Iris pigment epithelial cell (primary cell): ENCODE results near the gene IGF2.
A peak's percentile ranks its signal among the peaks of the same experiment; 100 is the strongest.

Source experiments
- DNase-seq: peaks from one replicate; pipeline ENCODE4 v3.0.0-alpha.2; 2011; ENCODE audit warnings: low read depth

Gene IGF2

DNA sequence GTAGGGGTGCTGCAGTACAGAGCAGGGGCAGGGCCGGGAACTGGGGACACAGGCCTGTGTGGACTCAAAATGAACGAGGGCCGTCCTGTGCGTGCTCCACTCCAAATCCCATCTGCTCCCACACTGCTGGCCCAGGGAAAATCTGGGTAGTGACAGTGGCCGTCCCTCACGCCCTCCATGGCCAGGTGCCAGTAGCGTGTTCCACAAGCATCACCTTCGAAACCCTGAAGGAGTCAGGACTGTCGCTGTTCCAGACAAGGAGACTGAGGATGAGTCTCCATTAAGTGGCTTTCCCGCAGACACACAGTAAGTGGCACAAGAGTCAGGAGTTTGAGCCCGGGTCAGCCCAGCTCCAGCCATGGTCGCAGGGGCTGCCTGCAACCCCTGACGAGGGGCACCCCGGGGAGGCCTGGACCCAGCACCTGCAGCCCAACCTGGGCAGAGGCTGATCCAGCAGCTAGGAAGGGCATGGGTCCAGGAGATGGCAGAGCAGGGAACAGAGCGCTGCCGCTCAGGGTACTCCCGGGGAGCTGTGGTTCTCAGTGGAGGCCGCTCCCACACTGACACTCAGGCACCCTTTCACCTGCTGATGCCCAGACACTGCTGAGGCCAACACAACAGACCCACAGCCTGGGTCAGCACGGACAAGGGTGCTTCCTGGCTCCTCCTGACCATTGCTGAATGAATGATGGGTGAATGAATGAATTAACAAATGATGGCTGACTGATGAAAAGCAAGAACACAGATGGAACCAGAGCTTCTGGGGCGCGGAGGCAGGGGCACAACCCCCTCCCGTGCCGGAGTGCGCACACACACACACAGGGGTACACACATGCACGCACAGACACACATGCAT lies 35.3 kb downstream of the IGF2 start:
- no peak for DNase-seq

DNA sequence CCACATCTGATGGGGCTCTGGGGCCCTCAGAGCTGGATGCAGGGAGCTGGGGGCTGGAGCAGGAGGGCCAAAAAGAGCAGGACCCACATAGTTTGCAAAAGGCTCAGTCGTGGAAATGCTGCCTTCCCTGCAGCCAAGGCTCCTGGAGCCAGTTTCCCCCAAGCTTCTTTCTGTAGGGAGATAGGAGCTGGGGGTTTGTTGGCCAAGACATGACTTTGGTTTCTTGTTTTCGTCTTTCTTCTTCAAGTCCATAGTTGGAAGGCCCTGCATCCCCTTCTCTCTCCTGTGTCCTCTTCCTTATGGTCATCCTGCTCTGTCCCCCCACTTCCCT lies 36.3 kb downstream of the IGF2 start:
- no peak for DNase-seq

DNA sequence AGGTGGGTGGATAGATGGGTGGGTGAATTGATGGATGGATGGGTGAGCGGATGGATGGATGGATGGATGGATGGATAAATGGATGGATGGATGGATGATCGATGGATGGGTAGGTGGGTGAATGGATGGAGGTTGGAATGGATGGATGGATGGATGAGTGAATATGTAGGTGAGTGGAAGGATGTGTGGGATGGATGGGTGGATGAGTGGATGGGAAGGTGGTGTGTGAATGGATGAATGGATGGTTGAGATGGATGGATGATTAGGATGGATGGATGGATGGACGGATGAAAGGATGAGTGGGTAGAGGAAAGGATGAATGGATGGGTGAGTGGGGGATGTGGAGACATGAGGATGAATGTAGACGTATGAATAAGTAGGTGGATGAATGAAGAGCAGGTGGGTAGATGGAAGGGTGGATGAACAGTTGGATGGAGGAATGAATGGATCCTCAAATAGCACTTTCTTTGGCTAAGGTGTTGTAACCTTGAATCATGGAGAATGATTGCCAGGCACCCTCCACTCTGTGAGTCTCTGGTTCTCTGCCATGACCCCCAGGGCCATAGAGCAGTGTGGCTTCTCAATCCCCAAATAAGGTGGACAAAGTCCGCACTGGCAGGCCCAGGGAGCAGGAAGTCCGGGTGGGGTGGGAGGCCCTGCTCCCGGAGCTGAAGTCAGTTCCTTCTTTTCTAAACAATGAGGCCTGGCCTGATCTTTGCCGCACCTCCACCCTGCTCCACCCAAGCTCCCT lies 36.9 kb downstream of the IGF2 start:
- no peak for DNase-seq

DNA sequence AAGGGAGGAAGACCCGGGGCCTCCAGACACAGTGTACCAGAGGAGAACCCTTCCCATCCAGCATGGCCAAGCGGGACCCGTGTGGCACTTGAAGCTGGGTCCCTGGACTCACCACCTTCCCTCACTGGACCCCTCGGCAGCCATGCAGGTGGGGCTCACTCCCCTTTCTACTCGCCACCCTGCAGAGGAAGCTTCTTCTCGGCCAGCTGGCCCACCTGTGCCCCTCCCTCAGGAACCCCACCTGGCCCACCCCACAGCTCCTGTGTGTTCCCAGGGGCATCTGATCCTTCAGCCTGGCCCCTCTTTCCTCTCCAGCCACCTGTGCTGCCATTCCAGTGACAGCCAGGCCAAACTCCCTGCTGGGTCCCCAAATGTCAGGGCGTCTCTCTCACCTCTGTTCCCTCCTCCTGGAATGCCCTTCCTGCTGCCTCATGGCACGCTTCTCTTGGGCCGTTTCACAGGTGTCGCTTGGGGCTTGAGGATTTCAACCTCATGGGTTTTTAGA lies 38.0 kb downstream of the IGF2 start:
- DNase-seq = no peak

DNA sequence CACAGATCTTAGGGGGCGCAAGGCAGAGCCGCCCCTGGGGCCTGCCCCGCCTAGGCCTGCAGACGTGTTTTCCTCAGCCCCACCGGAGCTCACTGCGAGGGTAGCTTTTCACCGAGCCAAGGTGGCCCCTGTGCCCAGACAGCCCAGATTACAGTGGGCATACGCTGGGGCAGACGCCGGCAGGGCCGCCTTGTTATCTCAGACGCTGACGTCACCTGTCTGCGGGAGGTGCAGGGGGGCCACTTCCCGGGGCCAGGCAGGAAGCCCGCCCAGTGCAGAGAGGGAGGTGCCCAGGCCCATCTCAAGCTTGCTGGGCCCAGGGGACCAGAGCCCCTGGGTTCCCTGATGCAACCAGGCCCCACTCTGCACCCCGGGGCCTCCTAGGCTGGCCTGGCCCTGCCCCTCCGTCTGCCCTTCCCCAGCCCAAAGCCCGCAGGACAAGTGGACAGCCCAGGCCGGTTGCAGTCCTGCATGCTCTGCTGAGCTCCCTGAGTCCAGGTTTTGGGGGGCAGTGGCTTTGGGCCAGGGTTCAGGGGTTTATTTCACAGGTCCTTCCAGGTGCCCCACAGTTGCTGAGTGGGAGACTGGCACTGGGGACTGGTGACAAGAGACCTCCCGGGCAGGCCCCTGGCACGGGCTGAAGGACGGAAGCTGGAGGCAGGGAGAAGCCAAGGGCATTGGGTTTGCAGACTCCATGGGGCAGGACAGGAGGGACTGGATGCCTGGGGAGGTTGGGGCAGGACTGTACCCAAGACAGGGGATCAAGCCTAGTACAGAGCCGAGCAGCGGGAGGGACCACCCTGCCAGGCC lies 38.6 kb downstream of the IGF2 start:
- DNase-seq = no peak

DNA sequence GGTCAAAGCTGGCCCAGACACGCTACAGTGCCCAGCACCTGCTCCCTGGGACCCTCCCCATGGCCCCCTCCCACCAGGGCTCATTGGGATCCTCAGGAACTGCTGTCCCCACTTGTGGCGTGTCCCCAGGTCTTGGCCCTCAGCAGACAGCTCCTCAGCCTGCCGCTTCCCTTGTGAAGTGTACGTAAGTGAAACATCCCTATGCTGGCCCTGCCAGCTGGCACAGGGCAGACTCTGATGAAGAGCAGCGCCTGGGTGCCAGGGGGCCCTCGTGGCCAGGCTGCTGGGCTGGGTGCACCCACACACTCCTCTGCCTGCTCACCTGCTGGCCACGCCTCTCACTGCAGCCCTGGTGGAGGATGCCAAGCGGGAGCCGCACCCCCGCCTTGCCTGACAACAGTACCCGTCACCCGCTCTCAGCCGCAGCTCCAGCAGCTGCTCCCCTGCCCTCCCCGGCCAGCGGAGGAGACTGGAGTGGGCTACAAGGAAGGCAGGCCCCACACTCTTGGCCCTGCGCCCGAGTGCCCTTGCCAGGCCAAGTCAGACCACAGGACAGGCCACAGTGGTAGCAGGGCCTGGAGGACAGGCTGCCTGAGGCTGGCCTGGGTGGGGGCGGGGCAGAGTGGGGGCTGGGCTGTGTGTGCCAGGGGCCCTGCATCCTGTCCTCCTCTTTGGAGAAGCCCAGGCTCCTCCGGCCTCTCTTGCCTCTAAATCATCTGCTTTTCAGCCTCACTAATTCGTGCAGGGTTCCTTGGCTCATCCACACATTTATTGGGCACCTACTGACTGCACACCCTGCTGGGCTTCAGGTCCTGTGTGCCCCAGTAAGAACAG lies 39.5 kb downstream of the IGF2 start:
- no peak for DNase-seq

DNA sequence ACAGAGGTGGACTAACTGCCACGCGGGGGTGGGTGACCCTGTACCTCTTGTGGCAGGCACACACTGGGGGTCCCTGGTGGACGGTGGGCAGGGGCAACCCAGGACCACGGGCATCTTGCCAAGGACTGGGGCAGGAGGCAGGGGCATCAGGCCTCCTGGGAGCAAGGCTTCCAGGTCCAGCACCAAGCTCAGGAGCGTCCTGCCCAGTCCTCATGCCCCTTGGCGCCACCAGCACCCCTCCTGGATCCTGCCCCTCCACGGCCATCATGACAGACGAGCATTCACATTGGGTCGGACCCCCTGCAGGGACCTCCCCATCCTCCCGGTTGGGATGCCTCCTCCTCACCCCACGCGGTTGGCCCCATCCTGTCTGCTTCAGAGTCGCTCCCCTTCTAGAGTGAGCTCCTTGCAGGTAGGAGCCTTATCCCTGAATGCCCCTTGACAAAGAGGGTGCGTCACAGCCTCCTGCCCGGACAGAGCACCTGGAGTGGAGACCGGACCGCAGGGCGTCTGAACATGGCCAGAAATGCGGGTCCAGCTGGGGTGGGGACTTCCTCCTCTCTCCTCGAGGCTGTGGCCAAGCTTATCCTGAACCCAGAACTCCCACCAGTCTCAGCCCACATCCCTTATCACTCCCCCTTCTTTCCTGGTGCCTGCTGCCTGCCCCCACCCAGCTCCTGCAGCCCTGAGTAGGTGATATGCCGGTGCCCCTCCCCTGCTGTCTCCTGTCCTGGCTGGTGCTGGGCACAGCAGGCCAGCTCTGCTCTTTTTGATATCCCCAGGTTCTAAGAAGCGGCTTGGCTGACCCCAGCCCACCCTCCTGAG lies 40.3 kb downstream of the IGF2 start:
- no peak for DNase-seq

DNA sequence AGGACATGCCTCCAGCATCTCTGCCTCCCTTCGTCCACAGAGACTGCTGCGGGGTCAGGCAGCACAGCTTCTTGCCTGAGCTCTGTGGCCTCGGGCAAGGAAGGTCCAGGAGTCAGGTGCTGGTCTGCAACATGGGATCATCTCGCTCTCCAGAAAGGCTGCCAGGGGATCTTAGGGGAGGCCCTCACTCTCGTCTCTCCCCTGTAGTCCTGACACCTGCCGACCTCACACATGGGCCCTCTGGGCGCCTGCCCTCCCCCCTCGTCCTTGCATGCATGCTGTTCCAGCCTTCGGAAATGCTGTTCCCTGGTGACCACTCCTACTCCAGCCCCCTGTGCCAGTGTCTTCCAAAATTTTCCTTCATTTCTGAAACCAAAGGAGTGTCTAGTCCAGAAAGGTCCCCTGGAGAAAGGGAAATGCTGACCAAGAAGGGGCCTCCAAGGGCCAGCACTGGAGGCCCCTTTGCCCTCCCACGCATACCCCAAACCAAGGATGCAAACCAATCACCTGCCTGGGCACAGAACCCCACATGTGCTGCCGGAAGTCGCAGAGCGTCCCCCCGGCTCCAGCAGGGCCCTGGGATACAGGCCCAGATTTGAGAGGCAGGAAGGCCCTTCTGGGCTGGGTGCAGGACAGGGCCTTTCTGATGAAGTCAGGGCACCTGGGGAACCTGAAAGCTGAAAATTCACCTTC lies 41.0 kb downstream of the IGF2 start:
- no peak for DNase-seq

DNA sequence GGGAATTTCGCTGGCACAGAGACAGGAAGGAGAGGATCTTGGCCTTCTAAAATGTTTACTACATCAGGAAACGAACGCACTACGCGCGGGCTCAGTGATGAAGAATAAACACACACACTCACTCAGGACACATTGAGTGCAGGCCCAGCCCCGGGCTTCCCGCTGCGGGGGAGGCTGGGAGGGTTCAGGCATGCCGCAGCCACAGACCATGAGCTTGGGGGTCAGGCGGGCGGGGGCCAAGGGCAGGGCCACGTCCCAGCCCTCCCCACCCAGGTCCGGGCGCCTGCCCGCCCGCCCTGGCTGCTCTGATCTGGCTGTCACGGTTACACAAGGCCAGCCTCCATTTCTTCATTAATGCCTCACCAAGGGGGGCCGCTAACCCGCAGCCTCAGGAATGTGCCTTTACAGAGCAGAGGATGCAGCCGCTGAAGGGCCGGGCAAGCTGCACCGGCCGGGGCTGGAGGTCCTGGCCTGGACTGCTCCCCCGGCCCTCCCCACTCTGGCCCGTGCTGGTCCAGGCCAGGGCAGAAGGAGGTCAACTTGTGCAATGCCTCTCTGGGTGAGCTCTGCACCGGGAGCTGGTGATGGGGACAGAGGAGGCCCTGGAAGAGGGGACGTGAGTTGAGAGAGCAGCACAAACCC lies 41.7 kb downstream of the IGF2 start:
- peak; percentile 92 for DNase-seq

DNA sequence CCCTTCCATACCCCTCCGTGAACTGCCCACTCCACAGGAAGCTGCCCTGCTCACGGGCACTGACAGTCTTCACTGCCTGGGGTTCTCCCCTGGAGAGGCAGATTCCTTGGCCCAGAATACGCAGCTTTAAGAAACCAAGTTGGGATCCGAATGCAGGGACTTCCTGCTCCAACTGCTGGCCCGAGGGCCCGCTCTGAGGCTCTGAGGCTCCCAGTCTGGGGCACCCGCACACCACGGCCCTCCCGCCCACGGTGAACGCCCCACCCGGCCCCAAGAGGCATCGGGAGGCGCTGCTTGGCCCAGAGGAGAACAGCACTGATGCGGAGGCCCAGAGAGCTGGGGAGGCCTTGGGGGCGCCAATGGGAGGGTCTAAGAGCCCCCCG lies 42.3 kb downstream of the IGF2 start:
- DNase-seq = peak; percentile 34

DNA sequence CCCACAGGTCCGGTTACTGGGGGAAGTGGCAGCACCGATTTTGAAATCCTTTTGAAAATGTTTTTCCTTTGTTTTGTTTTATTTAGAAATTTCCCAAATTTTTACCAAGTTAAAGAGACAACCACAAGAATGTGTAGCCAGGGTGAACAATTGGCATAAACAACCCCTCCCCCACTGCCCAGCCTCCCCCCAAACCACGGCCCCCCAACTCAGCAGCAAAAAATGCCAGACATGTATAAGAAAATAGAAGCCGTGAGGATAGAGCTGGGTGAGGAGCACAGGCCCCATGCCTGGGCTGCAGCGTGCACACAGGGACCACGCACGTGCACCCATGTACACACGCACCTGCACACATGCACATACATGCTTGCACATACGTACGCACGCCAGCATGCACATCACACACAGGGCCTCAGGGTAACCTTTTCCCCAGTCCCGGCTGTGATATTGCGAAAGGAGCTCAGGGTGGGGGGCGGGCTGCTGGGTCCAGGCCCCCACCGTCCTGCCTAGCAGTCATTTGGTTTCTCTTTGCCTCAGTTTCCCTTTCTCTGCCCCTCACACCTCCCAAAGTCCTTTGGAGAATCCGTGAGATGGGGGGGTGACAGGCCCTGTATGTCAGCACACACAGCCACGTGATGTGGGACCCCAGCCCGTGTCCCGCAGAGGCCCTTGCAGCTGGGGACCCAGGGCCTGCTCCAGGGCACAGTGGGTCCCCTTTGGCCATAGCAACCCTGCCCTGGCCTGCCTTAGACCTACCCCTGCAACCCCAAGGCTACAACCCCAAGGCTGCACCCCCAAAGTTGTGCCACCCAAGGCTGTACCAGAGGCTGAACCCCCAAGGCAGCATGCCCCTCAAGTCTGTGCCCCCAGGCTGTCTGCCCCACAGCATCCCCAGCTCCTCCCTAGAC lies 42.9 kb downstream of the IGF2 start:
- DNase-seq = peak; percentile 46

DNA sequence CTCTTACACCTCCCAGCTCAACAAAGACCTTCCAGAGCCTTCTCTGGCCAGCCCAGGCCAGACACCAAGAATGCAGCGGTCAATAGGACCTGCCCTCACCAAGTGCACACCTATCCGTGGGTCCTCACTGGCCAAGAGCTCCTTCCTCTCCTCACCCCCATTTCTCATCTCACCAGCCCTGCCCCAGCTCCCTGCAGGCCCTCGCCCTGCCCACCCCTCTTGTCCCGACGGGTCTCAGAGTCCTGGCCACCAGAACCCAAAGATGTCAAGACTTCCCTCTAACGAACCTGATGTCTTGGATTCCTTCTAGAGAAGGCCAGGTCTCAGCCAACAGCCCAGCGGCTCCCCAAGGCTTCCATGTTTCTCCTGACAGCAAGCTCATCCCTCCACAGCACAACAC lies 43.6 kb downstream of the IGF2 start:
- no peak for DNase-seq

DNA sequence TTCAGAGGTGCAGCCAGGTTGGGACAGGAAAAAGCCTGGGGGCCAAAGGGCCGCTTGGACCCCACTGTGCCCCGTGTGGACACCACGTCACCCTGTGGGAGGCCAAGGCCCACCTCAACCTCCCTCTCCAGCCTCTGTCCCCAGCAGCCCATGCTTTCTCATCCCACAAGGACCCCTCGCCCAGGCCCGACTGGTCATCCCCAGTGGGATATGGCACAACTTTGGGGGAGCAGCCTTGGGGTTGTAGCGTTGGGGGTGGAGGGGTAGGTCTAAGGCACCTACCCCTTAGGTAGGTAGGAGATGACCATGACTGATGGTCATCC lies 44.0 kb downstream of the IGF2 start:
- no peak for DNase-seq

DNA sequence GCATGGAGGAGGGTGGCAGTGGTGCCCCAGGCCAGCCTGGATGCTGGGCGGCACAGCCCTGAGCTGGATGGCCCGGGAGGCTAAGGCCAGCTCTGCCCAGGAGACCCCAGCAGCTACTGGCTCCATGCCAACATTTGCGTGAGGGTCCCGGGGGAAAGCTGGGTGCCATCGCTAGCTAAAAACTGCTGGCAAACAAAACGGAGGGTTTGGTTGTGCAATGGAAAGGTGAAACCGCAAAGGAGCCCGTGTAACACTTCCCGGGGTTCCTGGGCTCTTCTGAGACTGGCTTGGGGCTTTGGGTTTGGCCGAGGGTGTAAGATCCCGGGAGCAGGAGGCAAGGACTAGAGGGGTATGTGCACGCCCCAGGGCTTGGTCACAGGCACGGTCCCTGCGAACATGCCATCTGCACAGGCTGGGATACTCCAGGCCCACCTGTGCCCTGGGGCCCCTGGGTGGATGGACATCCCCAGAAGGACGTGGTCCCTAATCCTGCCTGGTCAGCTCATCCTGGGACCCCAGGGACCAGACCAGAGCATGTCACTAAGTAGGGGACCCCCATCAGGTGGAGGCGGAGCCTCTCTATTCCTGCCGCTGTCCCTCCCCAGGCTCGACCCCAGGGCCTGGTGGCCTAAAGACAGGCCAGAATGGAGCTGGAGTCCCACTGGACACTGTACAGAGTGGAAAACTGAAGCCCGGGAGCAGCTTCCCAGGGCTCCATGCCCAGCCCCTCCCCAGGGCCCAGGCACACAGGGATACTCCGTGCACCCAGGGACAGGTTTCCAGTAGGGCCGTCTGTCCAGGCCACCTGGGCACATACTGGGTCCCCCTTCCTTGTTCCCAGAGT lies 44.6 kb downstream of the IGF2 start:
- DNase-seq = no peak

DNA sequence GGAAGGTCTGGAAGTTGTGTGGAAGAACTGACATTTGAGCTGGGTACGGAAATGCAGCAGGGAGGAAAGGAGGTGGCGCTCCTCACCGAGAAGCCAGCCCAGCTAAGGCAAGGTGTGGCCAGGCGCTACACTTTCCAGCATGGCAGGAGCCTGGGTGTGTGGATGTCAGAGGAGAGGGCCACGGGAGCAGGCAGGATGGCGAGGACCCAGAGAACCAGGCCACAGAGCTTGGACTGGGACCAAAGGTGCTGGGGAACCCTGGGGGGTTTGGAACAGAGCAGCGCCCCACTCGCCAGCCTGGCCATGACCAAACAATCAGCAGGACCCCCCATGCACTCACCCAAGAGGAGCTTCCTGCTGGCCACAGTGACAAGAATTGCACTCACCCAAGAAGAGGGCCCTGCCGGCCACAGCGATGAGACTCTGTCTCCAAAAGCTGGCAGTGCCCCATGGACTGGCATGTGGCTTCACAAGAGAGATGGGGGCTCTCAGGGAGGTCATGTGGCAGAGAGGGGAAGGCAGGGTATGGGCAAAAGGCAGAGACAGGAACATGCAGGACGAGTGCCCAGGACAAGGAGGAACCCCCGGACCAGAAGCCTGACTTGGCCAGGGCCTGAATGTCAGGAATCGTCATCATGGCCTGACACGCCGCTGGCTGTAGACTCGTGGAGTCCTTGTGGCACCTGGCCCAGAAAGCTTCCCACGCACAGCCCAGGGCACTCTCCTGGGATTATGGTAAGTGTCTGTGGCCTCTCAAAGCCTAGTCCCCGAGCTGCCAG lies 45.4 kb downstream of the IGF2 start:
- DNase-seq = no peak

DNA sequence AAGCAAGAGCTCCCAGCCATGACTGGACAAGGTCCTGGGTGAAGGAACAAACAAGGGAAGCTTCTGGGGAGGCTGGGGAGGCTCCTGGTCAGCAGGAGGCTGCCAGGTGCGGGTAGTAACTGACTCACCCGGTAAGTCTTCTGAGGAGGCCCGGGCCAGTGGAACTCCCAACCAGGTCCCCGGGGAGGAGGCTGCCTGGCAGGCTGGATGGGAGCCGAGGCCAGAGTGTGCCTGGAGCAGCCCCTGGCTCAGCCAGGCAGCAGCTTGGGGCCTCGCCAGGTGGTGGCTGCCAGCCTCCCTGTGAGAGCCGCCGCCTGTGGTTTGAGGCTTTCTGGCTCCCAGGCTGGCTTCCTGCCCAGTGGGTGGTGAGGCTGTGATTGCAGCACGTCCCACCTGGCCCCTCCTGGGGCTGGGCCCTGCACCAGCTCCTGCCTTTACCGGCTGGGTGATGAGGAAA lies 46.2 kb downstream of the IGF2 start:
- peak; percentile 47 for DNase-seq

DNA sequence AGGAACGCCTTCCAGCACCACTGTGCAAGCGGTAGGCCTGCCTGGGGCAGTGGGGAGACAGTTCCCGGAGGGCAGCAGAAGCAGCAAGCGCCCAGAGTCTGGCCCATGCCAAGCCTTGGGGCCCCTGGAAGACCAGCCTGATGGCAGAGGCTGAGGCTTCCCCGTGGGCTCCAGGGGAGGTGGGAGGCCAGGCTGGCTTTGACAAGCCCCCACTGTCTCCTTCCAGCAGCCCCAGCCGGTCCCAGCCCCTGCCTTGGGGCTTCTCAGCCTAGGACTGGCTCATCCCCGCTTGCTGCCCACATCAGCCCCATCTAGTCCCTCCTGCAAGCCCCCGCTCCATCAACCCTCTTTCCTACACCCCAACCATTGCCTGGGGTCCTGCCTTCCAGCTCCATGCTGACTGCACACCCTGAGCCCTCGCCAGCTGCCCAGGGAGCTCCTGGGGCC lies 46.7 kb downstream of the IGF2 start:
- no peak for DNase-seq
